AG10803 (cell line): ENCODE data around the gene PTPRR.

Experiments used
- DNase-seq: peaks from one replicate; pipeline ENCODE4 v3.0.0; 2010; ENCODE audit warnings: low read depth
- H3K4me3 ChIP-seq: 2 replicates; pipeline ENCODE4 v1.5.1; 2011; ENCODE audit warnings: mild to moderate bottlenecking, low read length, control low read depth
- CTCF ChIP-seq: conservative IDR thresholded peaks from 2 replicates; pipeline ENCODE4 v1.5.1; 2011; ENCODE audit warnings: mild to moderate bottlenecking, low read length, control low read depth, inconsistent platforms

PTPRR gene

GRCh38 chr12:70960484-70960883 is 39.9 kb upstream of the PTPRR start:
- no peak for TF ChIP-seq CTCF
- no peak overlapping the region for H3K4me3 ChIP-seq
- no peak for DNase-seq

- TF ChIP-seq CTCF, result no peak
- no peak overlapping the region for H3K4me3 ChIP-seq
- DNase-seq, result no peak
Observed at GRCh38 chr12:70955415-70955814, 34.9 kb upstream of the PTPRR start.

- no peak for TF ChIP-seq CTCF
- DNase-seq, result no peak
- no peak overlapping the region for H3K4me3 ChIP-seq
Observed at GRCh38 chr12:70950451-70950850, 29.9 kb upstream of the PTPRR start.

GRCh38 chr12:70948976-70949336 is 28.4 kb upstream of the PTPRR start:
- DNase-seq, result no peak
- H3K4me3 ChIP-seq, result no peak overlapping the region
- no peak for TF ChIP-seq CTCF

GRCh38 chr12:70948236-70948975 is 27.9 kb upstream of the PTPRR start:
- TF ChIP-seq CTCF, result no peak
- no peak overlapping the region for H3K4me3 ChIP-seq
- no peak for DNase-seq

- no peak overlapping the region for H3K4me3 ChIP-seq
- DNase-seq, result no peak
- TF ChIP-seq CTCF, result no peak
Observed at GRCh38 chr12:70936203-70936813, 15.8 kb upstream of the PTPRR start.

GRCh38 chr12:70933133-70933532 is 12.6 kb upstream of the PTPRR start:
- TF ChIP-seq CTCF, result no peak
- H3K4me3 ChIP-seq, result no peak overlapping the region
- DNase-seq, result no peak
